MM.1S (cell line): ENCODE measurements around the gene PTH2R.
"Not testable (repeated sequence)": the region's sequence is repeated elsewhere in the genome, so short reads cannot be mapped to it uniquely, and the experiment has no call there.

ENCODE experiments used
- DNase-seq: peaks from one replicate; pipeline ENCODE4 v3.0.0-alpha.2; 2015
- H2AFZ ChIP-seq: fragments of 300-600 bp; sonication (generic); 2 replicates; pipeline ENCODE4 v1.6.0; 2016; ENCODE audit warnings: antibody characterized with exemption, low read length
- H3F3A ChIP-seq: fragments of 300-600 bp; sonication (generic); 2 replicates; pipeline ENCODE4 v1.6.1; 2016; ENCODE audit warnings: mild to moderate bottlenecking, antibody characterized with exemption, low read length, moderate library complexity, mixed read lengths; ENCODE audit not compliant: insufficient read depth
- H3K27ac ChIP-seq: fragments of 300-600 bp; sonication (generic); 2 replicates; pipeline ENCODE4 v1.5.1; 2016; ENCODE audit warnings: mild to moderate bottlenecking, low read length
- H3K27me3 ChIP-seq: fragments of 300-600 bp; sonication (generic); replicated peaks from 2 replicates; pipeline ENCODE4 v1.6.0; 2016; ENCODE audit warnings: low read length; ENCODE audit not compliant: insufficient read depth
- H3K36me3 ChIP-seq: fragments of 300-600 bp; sonication (generic); replicated peaks from 2 replicates; pipeline ENCODE4 v1.6.1; 2016; ENCODE audit warnings: mild to moderate bottlenecking, low read length, mixed read lengths; ENCODE audit not compliant: insufficient read depth
- H3K4me1 ChIP-seq: fragments of 300-600 bp; sonication (generic); 2 replicates; pipeline ENCODE4 v1.6.1; 2016; ENCODE audit warnings: low read length, mixed read lengths
- H3K4me2 ChIP-seq: fragments of 300-600 bp; sonication (generic); 2 replicates; pipeline ENCODE4 v1.6.0; 2016; ENCODE audit warnings: low read depth, low read length
- H3K4me3 ChIP-seq: fragments of 300-600 bp; sonication (generic); 2 replicates; pipeline ENCODE4 v1.5.1; 2016; ENCODE audit warnings: low read length, mixed read lengths
- H3K79me2 ChIP-seq: fragments of 300-600 bp; sonication (generic); 2 replicates; pipeline ENCODE4 v1.6.1; 2016; ENCODE audit warnings: mixed run types, low read length, mixed read lengths
- H3K9ac ChIP-seq: fragments of 300-600 bp; sonication (generic); 2 replicates; pipeline ENCODE4 v1.6.1; 2016; ENCODE audit warnings: low read length, mixed read lengths
- H3K9me2 ChIP-seq: fragments of 300-600 bp; sonication (generic); replicated peaks from 2 replicates; pipeline ENCODE4 v1.6.1; 2016; ENCODE audit warnings: mild to moderate bottlenecking, low read length, mixed read lengths; ENCODE audit not compliant: insufficient read depth
- H3K9me3 ChIP-seq: fragments of 300-600 bp; sonication (generic); replicated peaks from 2 replicates; pipeline ENCODE4 v1.6.1; 2016; ENCODE audit warnings: mild to moderate bottlenecking, low read length, mixed read lengths; ENCODE audit not compliant: insufficient read depth
- H4K20me1 ChIP-seq: fragments of 300-600 bp; sonication (generic); 2 replicates; pipeline ENCODE4 v1.6.1; 2016; ENCODE audit warnings: mild to moderate bottlenecking, low read length, moderate library complexity, mixed read lengths; ENCODE audit not compliant: insufficient read depth
- CTCF ChIP-seq: fragments of 300-600 bp; sonication (generic); IDR thresholded peaks from 2 replicates; pipeline ENCODE4 v1.5.1; 2016; ENCODE audit warnings: antibody characterized with exemption, low read length, mixed read lengths
- EZH2 ChIP-seq: fragments of 300-600 bp; sonication (generic); optimal IDR thresholded peaks from 2 replicates; pipeline ENCODE3; 2017; ENCODE audit warnings: low read depth, mild to moderate bottlenecking, antibody characterized with exemption, low read length, mixed read lengths
- EZH2phosphoT487 ChIP-seq: fragments of 300-600 bp; sonication (generic); IDR thresholded peaks from 2 replicates; pipeline ENCODE4 v1.6.1; 2018; ENCODE audit warnings: antibody characterized with exemption, low read length

The PTH2R gene

GRCh38 chr2:208384637-208385036 lies 22.0 kb upstream of the PTH2R start:
- H3K27me3 ChIP-seq: no peaks in the 10 kb centered on the region
- no peak overlapping the region for H3K9ac ChIP-seq
- H3K27ac ChIP-seq: no peak overlapping the region
- no peaks in the 10 kb centered on the region for H4K20me1 ChIP-seq
- H3F3A ChIP-seq: no peaks in the 10 kb centered on the region
- H3K9me3 ChIP-seq: no peaks in the 10 kb centered on the region
- DNase-seq: peak; percentile 40
- TF ChIP-seq EZH2phosphoT487 (no peak), EZH2 (no peak), CTCF (no peak)
- H2AFZ ChIP-seq: peak overlapping the region; percentile 10; the same call in 1 of the 2 replicates
- H3K79me2 ChIP-seq: no peaks in the 10 kb centered on the region
- H3K4me1 ChIP-seq: peaks cover 18% of the 10 kb centered on the region
- H3K9me2 ChIP-seq: no peaks in the 10 kb centered on the region
- H3K4me2 ChIP-seq: peak overlapping the region; percentile 2; the same call in 1 of the 2 replicates
- H3K4me3 ChIP-seq: no peak overlapping the region
- no peaks in the 10 kb centered on the region for H3K36me3 ChIP-seq

- no peaks in the 10 kb centered on the region for H3K79me2 ChIP-seq
- H3F3A ChIP-seq: no peaks in the 10 kb centered on the region
Measured at GRCh38 chr2:208386541-208386940, 20.1 kb upstream of the PTH2R start.

GRCh38 chr2:208389940-208390339 lies 16.7 kb upstream of the PTH2R start:
- no peak overlapping the region for H3K4me2 ChIP-seq
- no peaks in the 10 kb centered on the region for H4K20me1 ChIP-seq
- no peaks in the 10 kb centered on the region for H3K79me2 ChIP-seq
- no peaks in the 10 kb centered on the region for H3K9me2 ChIP-seq
- no peak overlapping the region for H2AFZ ChIP-seq
- peaks cover 6% of the 10 kb centered on the region; the same call in 1 of the 2 replicates for H3K4me1 ChIP-seq
- TF ChIP-seq EZH2phosphoT487 (no peak), EZH2 (no peak)
- no peak overlapping the region for H3K27ac ChIP-seq
- H3K36me3 ChIP-seq: no peaks in the 10 kb centered on the region
- H3K9ac ChIP-seq: no peak overlapping the region
- H3K27me3 ChIP-seq: no peaks in the 10 kb centered on the region
- no peak overlapping the region for H3K4me3 ChIP-seq
- no peaks in the 10 kb centered on the region for H3K9me3 ChIP-seq
- DNase-seq: no peak
- H3F3A ChIP-seq: no peaks in the 10 kb centered on the region

More at GRCh38 chr2:208386541-208386940, 20.1 kb upstream of the PTH2R start:
- TF ChIP-seq EZH2 (no peak), CTCF (no peak), EZH2phosphoT487 (no peak)
- Histone ChIP-seq H3K27ac (no peak overlapping the region), H4K20me1 (no peaks in the 10 kb centered on the region), H3K4me1 (peaks cover 18% of the 10 kb centered on the region), H3K4me3 (no peak overlapping the region), H2AFZ (no peak overlapping the region), H3K36me3 (no peaks in the 10 kb centered on the region), H3K9me2 (no peaks in the 10 kb centered on the region), H3K4me2 (no peak overlapping the region), H3K27me3 (no peaks in the 10 kb centered on the region), H3K9me3 (no peaks in the 10 kb centered on the region), H3K9ac (no peak overlapping the region)
- DNase-seq: no peak

GRCh38 chr2:208392300-208392699 lies 14.3 kb upstream of the PTH2R start:
- TF ChIP-seq EZH2 (no peak), EZH2phosphoT487 (no peak), CTCF (peak; percentile 28; the same call in 1 of the 2 replicates)
- no peak overlapping the region for H2AFZ ChIP-seq

GRCh38 chr2:208396796-208397195 lies 9.8 kb upstream of the PTH2R start:
- not testable (repeated sequence) for H3K9me2 ChIP-seq, H3K27ac ChIP-seq, H3K4me3 ChIP-seq

More at GRCh38 chr2:208392300-208392699, 14.3 kb upstream of the PTH2R start:
- Histone ChIP-seq H3K4me3 (no peak overlapping the region), H3K36me3 (no peaks in the 10 kb centered on the region), H3F3A (no peaks in the 10 kb centered on the region), H3K9me3 (no peaks in the 10 kb centered on the region), H4K20me1 (no peaks in the 10 kb centered on the region), H3K27ac (no peak overlapping the region), H3K9me2 (no peaks in the 10 kb centered on the region), H3K4me2 (no peak overlapping the region), H3K27me3 (no peaks in the 10 kb centered on the region), H3K79me2 (no peaks in the 10 kb centered on the region), H3K9ac (no peak overlapping the region), H3K4me1 (no peaks in the 10 kb centered on the region)
- peak; percentile 14 for DNase-seq

More at GRCh38 chr2:208396796-208397195, 9.8 kb upstream of the PTH2R start:
- H3K9me3 ChIP-seq, H3K4me1 ChIP-seq, H2AFZ ChIP-seq, DNase-seq, H3K36me3 ChIP-seq, H3K79me2 ChIP-seq, H3F3A ChIP-seq, H3K27me3 ChIP-seq, H4K20me1 ChIP-seq, H3K9ac ChIP-seq, H3K4me2 ChIP-seq: not testable (repeated sequence)
